D721Med (cell line): ENCODE measurements around the gene ADCY5.
A peak's percentile ranks its signal among the peaks of the same experiment; 100 is the strongest.

Experiments
- DNase-seq: peaks from one replicate; pipeline ENCODE4 v3.0.0; 2011; ENCODE audit warnings: low spot score; ENCODE audit not compliant: insufficient read length
- FAIRE-seq: peaks from 2 replicates; lab custom pipeline; 2011; peaks lifted over from hg19 to GRCh38; lab: Jason Lieb, UNC
- TF ChIP-seq, protein P1 (sequence below): IDR thresholded peaks from 2 replicates; pipeline ENCODE4 v1.5.1; 2012; ENCODE audit warnings: mild to moderate bottlenecking, control low read depth; ENCODE audit not compliant: insufficient read depth; ENCODE audit errors: missing control alignments

Gene ADCY5

DNA sequence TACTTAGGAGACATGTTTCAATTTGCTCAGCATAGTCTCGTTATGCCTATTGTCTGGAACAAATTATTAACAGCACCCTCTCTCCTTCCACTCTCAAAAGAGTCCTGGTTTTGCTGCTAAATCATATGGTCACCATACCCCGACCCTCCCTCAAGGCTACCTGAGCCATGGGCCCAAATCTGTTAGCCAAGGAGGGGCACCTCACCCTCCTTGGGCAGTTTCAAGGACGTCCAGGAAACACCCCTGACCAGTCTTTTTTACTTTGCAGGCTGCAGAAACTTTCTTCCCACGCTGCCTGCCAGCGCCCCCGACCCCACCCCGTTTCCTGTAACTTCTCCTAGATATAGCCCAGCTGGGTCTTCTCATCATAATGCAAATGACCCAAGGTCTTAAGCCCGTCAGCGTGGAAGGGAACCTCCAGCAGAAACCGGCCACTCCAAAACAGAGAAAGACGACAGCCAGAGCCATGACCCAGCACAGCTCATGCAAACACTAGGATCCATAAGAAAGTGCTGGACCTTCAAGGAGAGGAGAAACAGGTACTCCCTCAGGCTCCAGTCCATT, 62.3 kb downstream of the ADCY5 start:
- no peak for DNase-seq
- TF ChIP-seq, protein P1, sequence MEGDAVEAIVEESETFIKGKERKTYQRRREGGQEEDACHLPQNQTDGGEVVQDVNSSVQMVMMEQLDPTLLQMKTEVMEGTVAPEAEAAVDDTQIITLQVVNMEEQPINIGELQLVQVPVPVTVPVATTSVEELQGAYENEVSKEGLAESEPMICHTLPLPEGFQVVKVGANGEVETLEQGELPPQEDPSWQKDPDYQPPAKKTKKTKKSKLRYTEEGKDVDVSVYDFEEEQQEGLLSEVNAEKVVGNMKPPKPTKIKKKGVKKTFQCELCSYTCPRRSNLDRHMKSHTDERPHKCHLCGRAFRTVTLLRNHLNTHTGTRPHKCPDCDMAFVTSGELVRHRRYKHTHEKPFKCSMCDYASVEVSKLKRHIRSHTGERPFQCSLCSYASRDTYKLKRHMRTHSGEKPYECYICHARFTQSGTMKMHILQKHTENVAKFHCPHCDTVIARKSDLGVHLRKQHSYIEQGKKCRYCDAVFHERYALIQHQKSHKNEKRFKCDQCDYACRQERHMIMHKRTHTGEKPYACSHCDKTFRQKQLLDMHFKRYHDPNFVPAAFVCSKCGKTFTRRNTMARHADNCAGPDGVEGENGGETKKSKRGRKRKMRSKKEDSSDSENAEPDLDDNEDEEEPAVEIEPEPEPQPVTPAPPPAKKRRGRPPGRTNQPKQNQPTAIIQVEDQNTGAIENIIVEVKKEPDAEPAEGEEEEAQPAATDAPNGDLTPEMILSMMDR: no peak
- FAIRE-seq: no peak

- TF ChIP-seq, protein P1: no peak
- no peak for FAIRE-seq
- DNase-seq: no peak
Observed at GRCh38 chr3:123385981-123386380, 62.9 kb downstream of the ADCY5 start.

DNA sequence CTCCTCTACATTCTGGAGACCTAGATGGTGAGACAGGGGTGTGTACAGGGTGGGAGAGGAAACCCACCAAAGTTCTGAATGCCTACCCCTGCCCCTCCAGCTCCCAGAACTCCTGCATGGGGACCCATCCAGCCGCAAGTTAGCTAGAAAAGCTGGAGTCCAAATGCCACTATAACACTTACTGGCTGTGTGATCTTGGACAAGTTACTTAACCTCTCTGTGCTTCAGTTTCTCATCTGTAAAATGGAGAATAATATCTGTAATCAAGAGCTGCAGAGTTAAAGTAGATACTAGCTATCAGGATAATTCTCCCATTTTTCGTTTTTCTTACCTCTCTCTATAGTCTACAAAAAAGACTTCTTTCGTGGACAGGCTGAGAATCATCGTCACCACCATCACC, 63.4 kb downstream of the ADCY5 start:
- FAIRE-seq (no peak), DNase-seq (no peak)
- TF ChIP-seq, protein P1: no peak

DNA sequence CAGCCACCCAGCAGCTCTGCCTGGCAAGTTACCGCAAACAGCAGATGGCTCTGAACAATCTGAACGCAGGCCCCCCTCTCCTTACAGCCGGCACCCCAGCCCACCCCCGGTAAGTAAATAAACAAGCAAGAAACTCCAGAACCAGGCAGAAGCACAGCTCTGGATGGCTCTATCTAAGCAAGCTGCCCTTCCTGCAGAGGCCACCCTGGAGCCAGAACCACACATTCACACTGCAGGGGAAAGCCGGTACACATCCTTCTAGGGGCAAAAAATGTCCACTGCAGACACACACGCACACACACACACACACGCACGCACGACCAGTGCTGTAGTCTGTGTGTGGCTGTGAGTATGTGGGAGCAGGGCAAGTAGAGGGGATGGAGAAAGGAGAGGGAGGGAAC, 63.9 kb downstream of the ADCY5 start:
- no peak for DNase-seq
- TF ChIP-seq, protein P1: no peak
- no peak for FAIRE-seq

DNA sequence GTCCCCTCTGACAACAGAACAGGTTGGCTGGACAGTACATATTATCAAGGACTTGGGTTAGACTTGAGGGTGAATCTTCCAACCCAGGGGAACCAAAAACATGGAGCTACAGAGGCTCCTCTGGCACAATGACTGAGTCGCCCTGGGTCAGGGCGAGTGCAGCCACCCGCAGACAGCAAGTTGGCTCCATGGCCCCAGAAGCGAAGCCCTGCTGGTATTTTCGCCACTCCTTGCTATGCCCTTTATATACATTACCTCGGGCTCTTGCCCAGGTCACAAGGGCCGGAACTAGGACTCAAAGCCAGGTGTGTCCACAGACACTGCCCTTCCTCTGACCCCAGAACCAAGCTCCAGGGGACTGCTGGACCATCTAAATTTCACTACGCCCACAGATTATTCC, 64.6 kb downstream of the ADCY5 start:
- DNase-seq: no peak
- FAIRE-seq: no peak
- TF ChIP-seq, protein P1: no peak

GRCh38 chr3:123383091-123384053, 65.5 kb downstream of the ADCY5 start:
- DNase-seq (peak; percentile 41), FAIRE-seq (peak; percentile 21)
- TF ChIP-seq, protein P1: no peak

- DNase-seq (no peak), FAIRE-seq (no peak)
- TF ChIP-seq, protein P1: no peak
Observed at GRCh38 chr3:123380261-123380660, 68.6 kb downstream of the ADCY5 start.
